Loucy (cell line): Measurements from ENCODE around the gene USP7.

Source experiments
- H2AFZ ChIP-seq: fragments of 200-600 bp; sonication (generic); 2 replicates; pipeline ENCODE4 v1.6.0; 2016; ENCODE audit warnings: antibody characterized with exemption, mild to moderate bottlenecking, low read length, moderate library complexity
- H3F3A ChIP-seq: fragments of 200-600 bp; 2 replicates; pipeline ENCODE4 v1.6.0; 2016; ENCODE audit warnings: antibody characterized with exemption, low read depth, mild to moderate bottlenecking
- H3K27me3 ChIP-seq: fragments of 200-600 bp; sonication (generic); 2 replicates; pipeline ENCODE4 v1.6.1; 2014; ENCODE audit warnings: low read length, mild to moderate bottlenecking; ENCODE audit not compliant: insufficient read depth, poor library complexity, severe bottlenecking
- H3K36me3 ChIP-seq: fragments of 200-600 bp; sonication (generic); 2 replicates; pipeline ENCODE4 v1.6.1; 2016; ENCODE audit warnings: low read length; ENCODE audit not compliant: insufficient read depth
- H3K4me1 ChIP-seq: fragments of 200-600 bp; sonication (generic); 2 replicates; pipeline ENCODE4 v1.5.1; 2014; ENCODE audit warnings: low read length, mild to moderate bottlenecking; ENCODE audit not compliant: insufficient read depth, poor library complexity, severe bottlenecking
- H3K4me2 ChIP-seq: fragments of 200-600 bp; sonication (generic); 2 replicates; pipeline ENCODE4 v1.6.0; 2014; ENCODE audit warnings: antibody characterized with exemption, low read length, low read depth, mild to moderate bottlenecking; ENCODE audit not compliant: poor library complexity, severe bottlenecking
- H3K4me3 ChIP-seq: fragments of 200-600 bp; sonication (generic); 2 replicates; pipeline ENCODE4 v1.5.1; 2014; ENCODE audit warnings: low read length, mild to moderate bottlenecking, mixed read lengths; ENCODE audit not compliant: poor library complexity, severe bottlenecking
- H3K79me2 ChIP-seq: fragments of 200-600 bp; sonication (generic); 2 replicates; pipeline ENCODE4 v1.6.1; 2014; ENCODE audit warnings: low read length; ENCODE audit not compliant: insufficient read depth
- H3K9ac ChIP-seq: fragments of 200-600 bp; sonication (generic); 2 replicates; pipeline ENCODE4 v1.6.0; 2014; ENCODE audit warnings: mild to moderate bottlenecking, low read depth, low read length, moderate library complexity; ENCODE audit not compliant: poor library complexity, severe bottlenecking
- H3K9me2 ChIP-seq: fragments of 200-600 bp; sonication (generic); replicated peaks from 2 replicates; pipeline ENCODE4 v1.6.1; 2016; ENCODE audit warnings: low read depth, low read length, mixed read lengths
- H3K9me3 ChIP-seq: fragments of 200-600 bp; sonication (generic); 2 replicates; pipeline ENCODE4 v1.6.1; 2014; ENCODE audit warnings: mild to moderate bottlenecking, antibody characterized with exemption, low read length, low read depth; ENCODE audit not compliant: insufficient read depth
- H4K20me1 ChIP-seq: fragments of 200-600 bp; sonication (generic); 2 replicates; pipeline ENCODE4 v1.6.0; 2014; ENCODE audit warnings: antibody characterized with exemption, low read length, mild to moderate bottlenecking; ENCODE audit not compliant: insufficient read depth, poor library complexity, severe bottlenecking
- CTCF ChIP-seq: fragments of 200-600 bp; sonication (generic); conservative IDR thresholded peaks from 2 replicates; pipeline ENCODE4 v1.5.1; 2014; ENCODE audit warnings: mild to moderate bottlenecking, antibody characterized with exemption, low read length
- EZH2phosphoT487 ChIP-seq: fragments of 200-600 bp; IDR thresholded peaks from 2 replicates; pipeline ENCODE4 v1.6.1; 2018; ENCODE audit warnings: antibody characterized with exemption, mild to moderate bottlenecking, moderate library complexity, borderline replicate concordance

USP7 gene

GRCh38 chr16:8888951-8889892, 74.5 kb downstream of the USP7 start:
- Histone ChIP-seq H3K27me3 (no peaks in the 10 kb centered on the region), H4K20me1 (no peaks in the 10 kb centered on the region), H3K9ac (no peak overlapping the region), H2AFZ (no peak overlapping the region), H3K36me3 (peaks cover 11% of the 10 kb centered on the region; the same call in 1 of the 2 replicates), H3K4me3 (no peak overlapping the region), H3K9me2 (no peaks in the 10 kb centered on the region), H3K9me3 (no peaks in the 10 kb centered on the region), H3F3A (no peaks in the 10 kb centered on the region), H3K79me2 (no peaks in the 10 kb centered on the region), H3K4me1 (no peaks in the 10 kb centered on the region), H3K4me2 (no peak overlapping the region)
- TF ChIP-seq EZH2phosphoT487 (no peak), CTCF (no peak)

- Histone ChIP-seq H3K9me3 (no peaks in the 10 kb centered on the region), H3K79me2 (no peaks in the 10 kb centered on the region), H3K27me3 (no peaks in the 10 kb centered on the region), H3K36me3 (no peaks in the 10 kb centered on the region; the same call in 1 of the 2 replicates), H2AFZ (no peak overlapping the region), H4K20me1 (no peaks in the 10 kb centered on the region), H3K4me3 (no peak overlapping the region), H3K9me2 (no peaks in the 10 kb centered on the region), H3F3A (no peaks in the 10 kb centered on the region), H3K4me2 (no peak overlapping the region), H3K9ac (no peak overlapping the region), H3K4me1 (no peaks in the 10 kb centered on the region)
- TF ChIP-seq CTCF: no peak
- TF ChIP-seq EZH2phosphoT487: no peak
Observed at GRCh38 chr16:8887952-8888560, 75.7 kb downstream of the USP7 start.

- H3K4me1 ChIP-seq: no peaks in the 10 kb centered on the region
- no peaks in the 10 kb centered on the region for H4K20me1 ChIP-seq
- TF ChIP-seq CTCF (no peak), EZH2phosphoT487 (no peak)
- H3K36me3 ChIP-seq: no peaks in the 10 kb centered on the region; the same call in 1 of the 2 replicates
- no peaks in the 10 kb centered on the region for H3F3A ChIP-seq
- H3K4me2 ChIP-seq: no peak overlapping the region
- no peaks in the 10 kb centered on the region for H3K9me2 ChIP-seq
- H3K79me2 ChIP-seq: no peaks in the 10 kb centered on the region
- H3K27me3 ChIP-seq: no peaks in the 10 kb centered on the region
- no peaks in the 10 kb centered on the region for H3K9me3 ChIP-seq
- no peak overlapping the region for H2AFZ ChIP-seq
- no peak overlapping the region for H3K9ac ChIP-seq
- no peak overlapping the region for H3K4me3 ChIP-seq
Observed at GRCh38 chr16:8887431-8887765, 76.3 kb downstream of the USP7 start.
